ENCODE measurements around the gene ZNF627.
A peak's percentile ranks its signal among the peaks of the same experiment; 100 is the strongest.
"Not testable (repeated sequence)": the region's sequence is repeated elsewhere in the genome, so short reads cannot be mapped to it uniquely, and the experiment has no call there.

The ZNF627 gene

DNA sequence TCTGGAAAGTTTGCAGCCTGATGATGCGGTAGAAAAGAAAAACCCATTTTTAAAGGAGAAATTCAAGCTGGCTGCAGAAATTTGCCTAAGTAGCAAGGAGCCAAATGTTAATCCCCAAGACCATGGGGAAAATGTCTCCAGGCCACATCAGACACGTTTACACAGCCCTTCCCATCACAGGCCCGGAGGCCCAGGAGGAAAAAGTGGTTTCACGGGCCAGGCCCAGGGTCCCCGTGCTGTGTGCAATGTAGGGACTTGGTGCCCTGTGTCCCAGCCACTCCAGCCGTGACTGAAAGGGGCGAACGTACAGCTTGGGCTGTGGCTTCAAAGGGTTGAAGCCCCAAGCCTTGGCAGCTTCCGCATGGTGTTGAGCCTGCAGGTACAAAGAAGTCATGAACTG, 35.9 kb downstream of the ZNF627 start:
- DNase-seq = no peak

DNA sequence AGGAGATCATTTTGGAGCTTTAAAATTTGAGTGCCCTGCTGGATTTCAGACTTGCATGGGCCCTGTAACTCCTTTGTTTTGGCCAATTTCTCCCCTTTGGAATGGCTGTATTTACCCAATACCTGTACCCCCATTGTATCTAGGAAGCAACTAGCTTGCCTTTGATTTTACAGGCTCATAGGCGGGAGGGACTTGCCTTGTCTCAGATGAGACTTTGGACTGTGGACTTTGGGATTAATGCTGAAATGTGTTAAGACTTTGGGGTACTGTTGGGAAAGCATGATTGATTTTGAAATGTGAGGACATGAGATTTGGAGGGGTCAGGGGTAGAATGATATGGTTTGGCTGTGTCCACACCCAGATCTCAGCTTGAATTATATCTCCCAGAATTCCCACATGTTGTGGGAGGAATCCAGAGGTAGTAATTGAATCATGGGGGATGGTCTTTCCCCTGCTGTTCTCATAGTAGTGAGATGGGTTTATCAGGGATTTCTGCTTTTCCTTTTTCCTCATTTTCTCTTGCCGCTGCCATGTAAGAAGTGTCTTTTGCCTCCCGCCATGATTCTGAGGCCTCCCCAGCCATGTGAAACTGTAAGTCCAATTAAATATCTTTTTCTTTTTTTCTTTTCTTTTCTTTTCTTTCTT, 36.9 kb downstream of the ZNF627 start:
- not testable (repeated sequence) for DNase-seq

DNA sequence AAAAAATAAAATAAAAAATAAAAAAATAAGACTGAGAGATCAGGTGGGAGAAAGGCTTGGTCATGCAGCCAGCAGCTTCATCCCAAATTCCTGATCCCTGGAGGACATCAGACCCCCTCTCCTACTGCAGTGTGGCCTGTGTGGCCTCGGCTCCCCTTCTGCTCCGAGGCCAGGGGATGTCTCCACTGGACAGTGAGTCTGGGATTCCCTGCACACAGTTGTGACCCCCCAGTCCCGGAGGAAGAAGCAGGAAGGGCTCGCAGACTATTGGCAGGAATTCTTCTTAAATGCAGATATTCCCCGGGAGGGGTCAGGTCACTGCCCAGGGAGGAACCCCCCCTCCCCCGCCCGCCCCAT, 41.9 kb downstream of the ZNF627 start:
- DNase-seq = no peak

DNA sequence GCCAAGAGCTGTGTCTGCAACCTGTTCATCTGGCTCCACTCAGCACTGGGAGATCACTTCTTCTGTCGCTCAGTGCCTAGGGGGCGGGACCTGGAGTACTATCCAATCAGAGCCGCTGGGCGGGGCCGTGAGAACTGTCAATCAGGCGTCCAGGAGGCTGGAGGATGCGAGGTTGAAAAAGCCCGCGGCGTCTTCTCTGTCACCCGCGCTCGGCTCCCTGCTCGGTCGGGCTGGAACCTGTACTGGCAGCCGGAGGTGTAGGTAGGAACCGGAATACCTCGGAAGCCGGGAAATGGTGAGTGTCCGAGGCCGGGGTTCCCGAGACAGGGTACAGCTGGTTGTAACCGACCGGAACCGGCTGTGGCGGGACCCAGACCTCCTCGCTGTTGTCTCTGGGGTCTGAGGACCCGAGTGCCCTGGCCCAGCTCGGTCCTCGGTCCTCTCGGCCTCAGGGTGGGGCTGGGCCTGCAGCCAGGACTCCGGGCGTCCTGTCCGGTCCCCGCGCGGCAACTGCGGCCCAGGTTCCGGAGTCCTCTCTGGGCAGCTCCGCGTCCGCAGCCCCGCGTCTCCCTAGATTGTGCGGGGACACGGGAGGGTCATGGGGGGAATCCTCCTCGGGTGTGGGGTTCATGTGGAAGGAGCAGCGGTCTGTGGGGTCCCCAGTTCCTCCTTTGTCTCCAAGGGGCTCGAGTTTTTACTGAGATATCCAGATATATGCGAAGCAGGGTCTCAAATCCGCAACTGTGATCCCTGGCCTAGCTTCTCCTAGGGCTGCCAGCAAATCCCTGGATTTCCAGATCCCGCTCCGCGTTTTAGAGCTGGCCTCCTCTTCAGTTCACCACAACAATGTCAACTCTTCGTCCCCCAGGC, 42.6 kb downstream of the ZNF627 start:
- peak; percentile 100 for DNase-seq

DNA sequence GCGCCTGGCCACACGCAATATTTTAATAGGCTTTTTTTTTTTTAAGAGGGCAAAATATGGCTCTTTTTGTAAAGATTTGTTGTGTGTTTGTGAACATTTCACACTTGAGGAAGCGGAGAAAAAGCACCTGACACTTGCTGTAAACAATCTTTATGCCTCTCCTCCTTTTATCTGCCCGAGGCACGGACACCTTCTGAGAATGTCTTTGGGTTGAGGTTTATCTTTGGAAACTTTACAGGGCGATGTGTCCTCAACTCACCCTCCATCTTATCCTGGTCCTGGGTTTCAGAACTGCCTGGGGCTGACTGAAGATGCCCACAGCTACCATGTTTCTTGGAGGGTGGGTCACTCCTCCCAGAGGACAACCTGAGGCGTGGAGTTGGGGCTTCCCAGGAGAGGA, 44.0 kb downstream of the ZNF627 start:
- DNase-seq = no peak

DNA sequence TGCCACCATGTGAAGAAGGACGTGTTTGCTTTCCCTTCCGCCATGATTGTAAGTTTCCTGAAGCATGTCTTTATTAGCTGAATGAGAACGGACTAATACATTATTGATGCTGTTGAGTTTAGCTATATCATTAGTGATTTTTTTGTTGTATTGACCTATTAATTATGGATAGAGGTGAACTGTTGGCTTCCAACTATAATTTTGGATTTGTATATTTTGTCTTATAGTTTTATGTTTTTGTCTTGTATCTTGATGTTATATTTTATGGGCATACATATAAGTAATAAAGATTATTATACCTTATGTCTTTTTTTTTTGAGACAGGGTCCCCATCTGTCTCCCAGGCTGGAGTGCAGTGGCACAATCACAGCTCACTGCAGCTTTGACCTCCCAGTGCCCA, 45.6 kb downstream of the ZNF627 start:
- DNase-seq = no peak

- no peak for DNase-seq
These were observed 52.7 kb downstream of the ZNF627 start for GRCh38 chr19:11649941-11650340.

GRCh38 chr19:11651062-11651461, 53.8 kb downstream of the ZNF627 start:
- no peak for DNase-seq

GRCh38 chr19:11652056-11652455, 54.8 kb downstream of the ZNF627 start:
- DNase-seq = no peak

DNA sequence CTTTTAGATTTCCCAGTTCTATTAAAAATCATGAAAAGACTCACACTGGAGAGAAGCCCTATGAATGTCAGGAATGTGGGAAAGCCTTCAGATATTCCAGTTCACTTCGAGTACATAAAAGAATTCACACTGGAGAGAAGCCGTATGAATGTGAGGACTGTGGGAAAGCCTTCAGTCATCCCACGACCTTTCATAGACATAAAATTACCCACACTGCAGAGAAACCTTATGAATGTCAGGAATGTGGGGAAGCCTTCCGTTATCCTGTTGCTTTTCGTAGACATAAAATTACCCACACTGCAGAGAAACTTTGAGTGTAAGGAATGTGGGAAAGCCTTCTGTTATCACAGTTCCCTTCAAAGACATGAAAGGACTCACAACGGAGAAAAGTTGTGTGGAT, 55.2 kb downstream of the ZNF627 start:
- peak; percentile 54 for DNase-seq

DNA sequence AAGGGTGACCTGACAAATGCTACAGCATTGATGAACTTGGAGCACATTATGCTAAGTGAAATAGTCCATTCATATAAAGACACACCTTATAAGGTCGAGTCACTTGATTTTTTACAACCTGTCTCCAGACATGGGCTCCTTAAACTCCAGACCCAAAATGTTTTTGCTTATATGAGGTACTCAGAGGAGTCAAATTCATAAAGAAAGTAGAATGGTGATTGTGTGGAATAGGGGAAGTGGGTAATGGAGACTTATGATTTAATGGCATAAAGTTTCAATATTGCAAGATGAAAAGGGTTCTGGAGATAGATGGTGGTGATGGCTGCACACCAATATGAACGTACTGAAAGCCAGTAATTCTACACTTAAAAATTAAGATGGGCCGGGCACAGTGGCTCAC, 59.3 kb downstream of the ZNF627 start:
- DNase-seq = no peak

- DNase-seq = peak; percentile 55
These were observed 60.0 kb downstream of the ZNF627 start for GRCh38 chr19:11657307-11657706.

DNA sequence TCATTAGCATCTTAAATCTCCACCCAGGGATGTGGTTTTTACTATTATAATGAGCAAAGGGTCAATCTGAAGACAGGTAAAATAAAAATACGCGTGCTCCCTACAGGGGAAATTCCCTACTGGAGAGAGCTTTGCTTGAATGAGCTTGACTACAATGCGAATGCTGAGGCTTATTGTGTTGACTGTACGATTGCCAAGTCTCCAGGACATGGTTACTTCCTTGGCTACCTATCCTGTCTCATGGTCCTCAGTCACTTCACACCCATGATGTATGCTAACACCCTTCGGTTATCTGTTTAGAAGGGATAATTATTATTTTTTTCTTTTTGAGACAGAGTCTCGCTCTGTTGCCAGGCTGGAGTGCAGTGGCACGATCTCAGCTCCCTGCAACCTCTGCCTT, 61.7 kb downstream of the ZNF627 start:
- DNase-seq = no peak

- peak; percentile 84 for DNase-seq
These were observed 62.3 kb downstream of the ZNF627 start for GRCh38 chr19:11659612-11660011.

- no peak for DNase-seq
These were observed 65.0 kb downstream of the ZNF627 start for GRCh38 chr19:11662278-11662677.

GRCh38 chr19:11663181-11663591, 65.9 kb downstream of the ZNF627 start:
- no peak for DNase-seq
